ENCODE measurements around the gene CACNG5.

GRCh38 chr17:66916946-66917345, 82.0 kb downstream of the CACNG5 start:
- TF ChIP-seq CTCF (IDR thresholded peaks at IDR 0.05) (no peak), POLR2AphosphoS5 (IDR thresholded peaks at IDR 0.05; ENCODE audit: low read depth, low read length) (no peak), REST (IDR thresholded peaks at IDR 0.05; ENCODE audit: insufficient read depth in 1 of 2, low read depth in 2 of 2, low read length in 1 of 2) (no peak), SIN3A (IDR thresholded peaks at IDR 0.05; ENCODE audit: borderline replicate concordance, insufficient read depth, low read depth, low read length) (no peak)

Data from Panc1 (cell line).